ENCODE results near the gene BRME1. TPM values are rescaled to one million over a fixed set of nuclear protein-coding genes. Genes with fewer than 3 reads are reported as not detected.

BRME1 gene
- total and polyA plus RNA-seq, 2 of the 13 experiments (the other 11 are each of a cell fraction or from before 2014, with no cell fraction given): 0.74 to 1.5 TPM

DNA sequence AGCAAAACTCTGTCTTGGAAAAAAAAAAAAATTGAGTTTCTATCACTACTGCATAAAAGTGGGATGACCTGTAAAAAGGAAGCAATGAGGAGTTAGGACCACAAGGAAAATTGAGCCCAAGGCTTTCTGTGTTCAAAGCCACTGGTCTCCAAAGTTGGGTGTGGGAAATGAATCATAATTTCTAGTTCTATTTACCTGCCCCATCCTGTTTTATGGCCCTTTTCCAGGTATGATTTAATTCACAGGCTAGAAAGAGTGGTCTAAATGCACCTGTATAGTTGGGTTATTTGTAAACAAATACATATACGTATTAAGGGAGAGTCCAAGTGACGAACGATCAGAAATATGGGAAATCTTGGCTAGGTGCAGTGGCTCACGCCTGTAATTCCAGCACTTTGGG, 40.5 kb upstream of the BRME1 start:
- no peaks in the 10 kb centered on the region for H4K20me1 ChIP-seq (ENCODE audit: insufficient read depth, low read length)
- DNase-seq (ENCODE audit: low spot score) (no peak), ATAC-seq (no peak)

More for the DNA sequence above, 40.5 kb upstream of the BRME1 start:
- Histone ChIP-seq H3K36me3 (replicated peaks in 1 of 2; ENCODE audit: control insufficient read depth in 1 of 2, insufficient read depth in 2 of 2, low read length in 2 of 2) (no peaks in the 10 kb centered on the region), H3K4me1 (ENCODE audit: insufficient read depth, low read length) (0 out of 2 replicates have a peak, but pooled peaks cover 4% of the 10 kb centered on the region), H3K27me3 (ENCODE audit: control insufficient read depth in 1 of 2, insufficient read depth in 2 of 2, low read length in 2 of 2) (no peaks in the 10 kb centered on the region), H3K4me2 (ENCODE audit: low read depth, low read length) (no peak overlapping the region), H3K27ac (ENCODE audit: extremely low read length, insufficient read depth, low read length) (no peak overlapping the region), H2AFZ (ENCODE audit: low read length) (no peak overlapping the region), H3K4me3 (replicated peaks in 1 of 3; ENCODE audit: insufficient read depth in 1 of 3, low read depth in 2 of 3, low read length in 3 of 3) (no peak overlapping the region), H3K9ac (ENCODE audit: insufficient read depth, low read depth, low read length) (no peak overlapping the region), H3K9me3 (ENCODE audit: low read length) (no peaks in the 10 kb centered on the region), H3K79me2 (ENCODE audit: insufficient read depth, low read length) (no peaks in the 10 kb centered on the region)
- TF ChIP-seq, protein P1, sequence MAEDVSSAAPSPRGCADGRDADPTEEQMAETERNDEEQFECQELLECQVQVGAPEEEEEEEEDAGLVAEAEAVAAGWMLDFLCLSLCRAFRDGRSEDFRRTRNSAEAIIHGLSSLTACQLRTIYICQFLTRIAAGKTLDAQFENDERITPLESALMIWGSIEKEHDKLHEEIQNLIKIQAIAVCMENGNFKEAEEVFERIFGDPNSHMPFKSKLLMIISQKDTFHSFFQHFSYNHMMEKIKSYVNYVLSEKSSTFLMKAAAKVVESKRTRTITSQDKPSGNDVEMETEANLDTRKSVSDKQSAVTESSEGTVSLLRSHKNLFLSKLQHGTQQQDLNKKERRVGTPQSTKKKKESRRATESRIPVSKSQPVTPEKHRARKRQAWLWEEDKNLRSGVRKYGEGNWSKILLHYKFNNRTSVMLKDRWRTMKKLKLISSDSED (CRISPR knock-in tag; IDR thresholded peaks at IDR 0.05): no peak
- TF ChIP-seq MZF1 (CRISPR knock-in tag; IDR thresholded peaks at IDR 0.05; ENCODE audit: borderline replicate concordance): no peak
- TF ChIP-seq TMF1 (CRISPR knock-in tag; IDR thresholded peaks at IDR 0.05; ENCODE audit: low read depth): no peak
- no peak for TF ChIP-seq HOXA7 (CRISPR knock-in tag; IDR thresholded peaks at IDR 0.05)
- TF ChIP-seq ZNF576 (CRISPR knock-in tag; IDR thresholded peaks at IDR 0.05): no peak
- TF ChIP-seq MLLT10 (CRISPR knock-in tag; IDR thresholded peaks at IDR 0.05): no peak
- no peak for TF ChIP-seq NR2F1 (CRISPR knock-in tag; IDR thresholded peaks at IDR 0.05)
- TF ChIP-seq HNF4G (IDR thresholded peaks at IDR 0.05; ENCODE audit: borderline replicate concordance, low read depth, low read length): no peak
- no peak for TF ChIP-seq HNF4G (CRISPR knock-in tag; IDR thresholded peaks at IDR 0.05; ENCODE audit: borderline replicate concordance, low read depth)
- no peak for TF ChIP-seq ZMYM4 (CRISPR knock-in tag; IDR thresholded peaks at IDR 0.05)
- no peak for TF ChIP-seq SMAD1 (CRISPR knock-in tag; IDR thresholded peaks at IDR 0.05; ENCODE audit: borderline replicate concordance, low read depth)
- TF ChIP-seq ZNF781 (CRISPR knock-in tag; IDR thresholded peaks at IDR 0.05; ENCODE audit: borderline replicate concordance, not compliant biosample characterization): no peak
- TF ChIP-seq MTF1 (CRISPR knock-in tag; IDR thresholded peaks at IDR 0.05): no peak
- no peak for TF ChIP-seq ZZZ3 (CRISPR knock-in tag; IDR thresholded peaks at IDR 0.05; ENCODE audit: borderline replicate concordance)
- CTCF ChIA-PET (ENCODE audit: low intra/inter-chr PET ratio, low total read pairs): no interaction called here
- FAIRE-seq: no peak
- POLR2A ChIA-PET: no interaction called here
- 51% methylated on average over 4 of the region's 4 CpGs for WGBS (ENCODE audit: low lambda C conversion rate)
- intact Hi-C loops (cut with micrococcal nuclease; ENCODE audit: unreplicated experiment) (no loop called here), in situ Hi-C loops (cut with HindIII; ENCODE audit: extremely low pct_ligation_motif_present, low pct_unique_long_range_greater_than_20kb) (no loop called here)
- no TSS peak for BruUV-seq (replicated peaks)
